Karpas-422 (cell line): ENCODE data around the gene CYB5A. TPM values are rescaled to one million over a fixed set of nuclear protein-coding genes. Genes with fewer than 3 reads are reported as not detected.

Experiments
- small RNA-seq: library from RNA; depleted of rRNA; stranded (forward); fragments of <200 nt; gene quantifications from one replicate; pipeline ENCODE3, GENCODE V24; 2014
- total RNA-seq: library from RNA; depleted of rRNA; stranded (reverse); fragments of >200 nt; shearing (Covaris generic); gene quantifications from 2 replicates; pipeline ENCODE4 v1.2.3, GENCODE V29; 2014; ENCODE audit warnings: low replicate concordance; rRNA removed

CYB5A gene
- total RNA-seq, 1 experiment from 2014 or later, result 50.9 TPM

Small RNAs within 50 kb of the gene (small RNA-seq; reads per million reads assigned to genes)
- not detected for gene RN7SL551P

Other genes with a start within 250 kb of the CYB5A start
- gene FBXO15, start 144.1 kb downstream of the CYB5A start, total RNA-seq, result 0.32 and 0.89 TPM in 2 replicates
- 59.3 and 82.4 TPM in 2 replicates for gene TIMM21, start 143.4 kb downstream of the CYB5A start, total RNA-seq
- not detected in 2 replicates for gene C18orf63, start 23.9 kb upstream of the CYB5A start, total RNA-seq
- gene DIPK1C, start 165.3 kb upstream of the CYB5A start, total RNA-seq, result not detected in 2 replicates
- 137 and 167 TPM in 2 replicates for gene CNDP2, start 204.4 kb upstream of the CYB5A start, total RNA-seq
- 0.11 TPM in 1 of 2 replicates, not detected in the other for gene CNDP1, start 242.5 kb upstream of the CYB5A start, total RNA-seq